ENCODE measurements around the gene ARL5A. TPM values are rescaled to one million over a fixed set of nuclear protein-coding genes. Genes with fewer than 3 reads are reported as not detected.

The ARL5A gene
- total and polyA plus RNA-seq, 2 of the 4 experiments (the other 2 are of a cell fraction): 22.3 to 45.5 TPM

GRCh38 chr2:151774506-151774905 is 53.7 kb downstream of the ARL5A start:
- Histone ChIP-seq H2BK20ac (ENCODE audit: low read depth, low read length) (no peak overlapping the region), H2BK15ac (ENCODE audit: low read depth, low read length) (no peak overlapping the region), H3K4ac (ENCODE audit: low read depth, low read length) (no peak overlapping the region), H3K14ac (replicated peaks; ENCODE audit: low read depth, low read length) (no peak overlapping the region), H4K20me1 (ENCODE audit: insufficient read depth, low read length) (no peaks in the 10 kb centered on the region), H4K5ac (ENCODE audit: low read depth, low read length) (no peak overlapping the region), H3K4me2 (ENCODE audit: low read depth, low read length) (peak overlapping the region; percentile 17; the same call in 1 of the 2 replicates), H2BK120ac (ENCODE audit: low read depth, low read length) (no peak overlapping the region), H2AK9ac (replicated peaks; ENCODE audit: low read depth, low read length, poor library complexity) (no peak overlapping the region), H4K8ac (ENCODE audit: low read depth in 2 of 2, low read length in 2 of 2) (no peak overlapping the region), H3K18ac (ENCODE audit: low read depth, low read length) (no peak overlapping the region), H3K56ac (ENCODE audit: extremely low read depth, insufficient read depth, low read length) (no peak overlapping the region), H3K27me3 (ENCODE audit: control insufficient read depth, insufficient read depth, low read length) (no peaks in the 10 kb centered on the region), H3K79me1 (ENCODE audit: low read depth in 1 of 2, low read length in 2 of 2) (no peaks in the 10 kb centered on the region), H3K9me1 (ENCODE audit: insufficient read depth, low read length) (peaks cover 7% of the 10 kb centered on the region), H2BK5ac (ENCODE audit: low read depth, low read length, poor library complexity, severe bottlenecking) (no peak overlapping the region), H2AFZ (replicated peaks; ENCODE audit: low read length, poor library complexity) (no peak overlapping the region), H2AK5ac (ENCODE audit: low read depth, low read length) (no peak overlapping the region), H4K91ac (ENCODE audit: insufficient read depth, low read depth, low read length) (no peak overlapping the region), H3K9ac (ENCODE audit: low read depth, low read length) (no peak overlapping the region), H3K4me1 (ENCODE audit: control insufficient read depth, insufficient read depth, low read length) (peaks cover 8% of the 10 kb centered on the region), H3K9me3 (ENCODE audit: control insufficient read depth, insufficient read depth, low read length) (no peaks in the 10 kb centered on the region; the same call in 1 of the 2 replicates), H3K36me3 (ENCODE audit: control insufficient read depth, insufficient read depth, low read length) (peaks cover 6% of the 10 kb centered on the region; the same call in 1 of the 2 replicates), H3K4me3 (ENCODE audit: insufficient read depth, low read depth, low read length) (no peak overlapping the region), H3K23ac (ENCODE audit: low read depth, low read length) (no peak overlapping the region), H3K27ac (ENCODE audit: insufficient read depth, low read length) (no peak overlapping the region)
- intact Hi-C loops (cut with micrococcal nuclease): loop anchor here (5.0 kb wide), 1 partner anchor 53 kb away; the partner anchor contains the start of gene ARL5A
- WGBS, 2 experiments (ENCODE audit: extremely low coverage in 2 of 2, insufficient read length in 1 of 2): no CpG with 5 or more reads among the region's 3 CpGs
- DNase-seq (peak; percentile 80), ATAC-seq (ENCODE audit: low read depth) (peak; percentile 52)
- dilution Hi-C loops (cut with HindIII; ENCODE audit: low sequenced_read_pairs, unreplicated experiment): no loop called here
- in situ Hi-C loops (cut with MboI; ENCODE audit: low sequenced_read_pairs): no loop called here
- no peak for TF ChIP-seq CTCF (conservative IDR thresholded peaks at IDR 0.05; ENCODE audit: low read depth, low read length)
- TF ChIP-seq FOS (IDR thresholded peaks at IDR 0.05; ENCODE audit: low read depth, low read length): peak; percentile 83
- peak; percentile 32; the same call in 1 of the 2 replicates for TF ChIP-seq BHLHE40 (IDR thresholded peaks at IDR 0.05; ENCODE audit: low read depth, low read length)
- POLR2A ChIA-PET (ENCODE audit: unreplicated experiment): no interaction called here
- CTCF ChIA-PET: no interaction called here
- no TSS peak for BruUV-seq (replicated peaks)

All from IMR-90 (cell line).